ENCODE results near the gene RCC2.
"Not testable (repeated sequence)": the region's sequence is repeated elsewhere in the genome, so short reads cannot be mapped to it uniquely, and the experiment has no call there.

The RCC2 gene

DNA sequence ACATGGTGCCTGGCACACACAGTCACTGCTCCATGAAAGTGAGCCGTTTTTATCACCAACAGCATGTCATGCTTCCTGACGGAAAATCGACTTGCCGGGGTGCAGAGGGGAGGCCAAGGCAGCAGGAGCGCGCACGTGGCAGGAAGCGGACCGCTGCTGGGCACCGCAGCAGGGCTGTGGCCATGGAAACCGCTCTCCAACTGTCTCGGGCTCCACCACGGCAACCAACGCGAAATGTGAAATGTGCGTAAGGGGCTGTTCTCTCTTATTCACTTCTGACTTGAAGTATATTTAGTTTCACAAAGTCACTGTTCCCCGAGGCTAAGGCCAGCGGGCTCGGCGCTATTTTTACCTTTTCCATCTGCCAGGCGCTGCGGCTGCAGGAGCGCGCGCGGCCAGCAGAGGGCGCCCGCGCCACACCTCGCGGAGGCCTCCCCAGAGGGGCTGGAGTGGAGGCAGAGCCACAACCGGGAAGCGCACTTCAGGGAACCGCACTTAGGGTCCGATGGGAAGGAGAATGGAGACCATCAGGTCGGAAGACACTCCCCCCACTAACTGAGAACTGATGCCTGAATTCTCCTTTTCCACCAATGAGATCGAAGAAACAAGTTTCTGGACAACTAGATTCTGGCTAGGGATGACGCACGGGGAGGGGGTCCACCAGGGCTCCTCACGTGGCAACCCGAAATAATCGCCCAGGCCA, 19.7 kb downstream of the RCC2 start:
- peak; percentile 42 to 53 for DNase-seq (ENCODE audit: low read depth in 2 of 2)

DNA sequence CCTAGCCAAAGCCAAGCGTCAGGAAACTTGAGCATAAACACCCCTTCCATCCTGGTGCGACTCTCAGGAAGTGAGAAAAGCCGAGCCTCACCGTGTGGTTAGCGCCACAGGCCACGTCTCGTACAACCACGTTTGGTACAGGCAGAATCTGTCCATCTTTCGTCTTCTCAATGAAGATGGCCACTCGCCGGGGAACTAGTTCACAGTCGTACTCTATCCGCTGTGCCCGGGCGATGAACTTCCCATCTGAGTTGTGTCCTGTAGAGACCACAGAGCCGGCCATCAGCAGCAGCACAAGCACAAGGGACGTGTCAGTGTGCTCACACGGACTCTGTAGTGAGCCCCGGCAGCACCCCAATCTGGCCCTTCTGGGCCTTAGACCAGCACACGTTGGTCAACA, 23.1 kb downstream of the RCC2 start:
- no peak for DNase-seq (ENCODE audit: low read depth in 2 of 2)

GRCh38 chr1:17414022-17414421, 25.5 kb downstream of the RCC2 start:
- DNase-seq (ENCODE audit: low read depth in 2 of 2): no peak

- DNase-seq (ENCODE audit: low read depth in 2 of 2): no peak
These were observed 27.2 kb downstream of the RCC2 start for GRCh38 chr1:17412093-17412870.

GRCh38 chr1:17409391-17409811, 30.1 kb downstream of the RCC2 start:
- DNase-seq (ENCODE audit: low read depth in 2 of 2): no peak

DNA sequence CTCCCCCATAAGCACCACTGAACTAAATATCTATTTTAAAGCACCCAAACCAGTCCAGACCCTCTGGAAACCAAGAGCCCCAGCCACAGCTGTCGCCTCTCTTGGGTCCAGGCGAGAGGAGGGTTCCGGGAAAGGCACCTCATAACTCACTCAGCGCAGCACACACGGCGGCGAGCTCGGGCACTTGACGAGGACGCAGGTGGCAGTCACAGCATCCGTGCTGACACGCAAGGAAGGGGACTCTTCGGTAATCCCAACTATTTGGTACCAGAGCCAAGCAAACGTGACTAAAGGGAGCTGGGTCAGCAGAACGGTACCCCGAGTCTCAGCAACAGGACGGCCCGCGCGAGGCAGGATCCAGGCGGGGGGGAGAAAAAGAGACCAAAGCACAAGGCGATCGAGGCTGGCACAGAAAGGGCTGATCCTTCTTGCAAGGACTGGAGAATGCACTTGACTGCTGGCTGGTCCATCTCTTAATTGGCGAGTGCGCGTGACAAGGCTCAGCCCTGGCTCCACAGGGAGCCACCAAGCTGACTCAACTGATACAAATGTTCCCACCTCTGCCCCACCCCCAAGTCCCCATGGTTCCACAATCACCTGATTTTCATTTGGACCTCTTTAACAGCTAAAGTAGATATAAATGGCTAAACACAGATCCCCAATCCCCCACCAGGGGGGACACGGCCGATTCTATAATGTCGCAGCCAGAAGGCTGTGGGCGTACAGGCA, 31.5 kb downstream of the RCC2 start:
- not testable (repeated sequence) for DNase-seq (ENCODE audit: low read depth in 2 of 2)

- not testable (repeated sequence) for DNase-seq (ENCODE audit: low read depth in 2 of 2)
These were observed 32.6 kb downstream of the RCC2 start for GRCh38 chr1:17406760-17407475.

- DNase-seq (ENCODE audit: low read depth in 2 of 2): peak in 1 of 2 donors; percentile 25
These were observed 33.3 kb downstream of the RCC2 start for GRCh38 chr1:17405898-17406759.

DNA sequence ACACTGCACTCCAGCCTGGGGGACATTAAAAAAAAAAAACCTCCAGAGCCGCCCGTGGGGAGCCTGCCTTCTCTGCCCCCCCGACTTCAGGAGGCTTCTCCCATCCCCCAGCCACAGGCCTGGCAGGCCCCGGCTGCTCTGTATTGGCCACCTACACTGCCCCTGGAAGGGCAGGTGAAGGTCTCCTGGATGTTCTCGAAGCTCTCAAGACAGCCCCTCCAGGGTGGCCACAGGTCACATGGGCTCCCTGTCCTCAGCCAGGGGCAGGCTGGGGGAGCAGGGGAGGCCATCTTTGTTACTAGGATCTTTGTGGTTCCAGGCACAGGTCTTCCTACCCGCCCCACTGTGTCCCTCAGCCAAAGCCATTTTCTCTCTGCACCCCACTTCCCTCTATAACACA, 34.7 kb downstream of the RCC2 start:
- DNase-seq (ENCODE audit: low read depth in 2 of 2): no peak

GRCh38 chr1:17404034-17404684, 35.3 kb downstream of the RCC2 start:
- DNase-seq (ENCODE audit: low read depth in 2 of 2): no peak

- DNase-seq (ENCODE audit: low read depth in 2 of 2): no peak
These were observed 36.4 kb downstream of the RCC2 start for GRCh38 chr1:17403081-17403480.

GRCh38 chr1:17401841-17402240, 37.6 kb downstream of the RCC2 start:
- no peak for DNase-seq (ENCODE audit: low read depth in 2 of 2)

- no peak for DNase-seq (ENCODE audit: low read depth in 2 of 2)
These were observed 38.6 kb downstream of the RCC2 start for GRCh38 chr1:17400725-17401341.

GRCh38 chr1:17397910-17398695, 41.4 kb downstream of the RCC2 start:
- DNase-seq (ENCODE audit: low read depth in 2 of 2): no peak

GRCh38 chr1:17393230-17393629, 46.2 kb downstream of the RCC2 start:
- no peak for DNase-seq (ENCODE audit: low read depth in 2 of 2)

DNA sequence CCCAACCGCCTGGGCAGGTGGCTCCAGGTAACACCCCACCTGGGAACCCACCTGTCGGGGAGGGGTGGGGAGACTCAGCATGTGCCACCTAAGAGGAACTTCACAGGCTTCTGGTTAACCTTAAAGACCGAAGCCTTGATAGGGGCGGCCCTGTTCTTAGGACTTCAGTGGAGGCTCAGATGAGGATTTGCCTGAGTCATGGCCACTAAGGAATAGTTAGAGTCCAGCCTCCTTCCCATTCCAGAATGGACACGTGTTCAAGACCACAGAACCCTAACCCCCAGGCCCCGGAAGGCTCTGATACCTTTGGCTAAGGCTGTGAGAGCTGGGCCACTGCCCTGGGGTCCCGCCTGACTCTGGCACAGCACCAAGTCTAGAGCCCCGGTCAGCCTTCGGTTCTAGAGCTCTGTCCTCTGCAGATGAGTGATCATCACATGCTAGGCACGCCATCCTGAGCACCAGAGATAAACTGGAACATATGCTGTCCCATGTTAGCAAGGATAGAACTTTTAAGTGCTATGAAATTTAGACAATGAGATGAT, 47.2 kb downstream of the RCC2 start:
- no peak for DNase-seq (ENCODE audit: low read depth in 2 of 2)

DNA sequence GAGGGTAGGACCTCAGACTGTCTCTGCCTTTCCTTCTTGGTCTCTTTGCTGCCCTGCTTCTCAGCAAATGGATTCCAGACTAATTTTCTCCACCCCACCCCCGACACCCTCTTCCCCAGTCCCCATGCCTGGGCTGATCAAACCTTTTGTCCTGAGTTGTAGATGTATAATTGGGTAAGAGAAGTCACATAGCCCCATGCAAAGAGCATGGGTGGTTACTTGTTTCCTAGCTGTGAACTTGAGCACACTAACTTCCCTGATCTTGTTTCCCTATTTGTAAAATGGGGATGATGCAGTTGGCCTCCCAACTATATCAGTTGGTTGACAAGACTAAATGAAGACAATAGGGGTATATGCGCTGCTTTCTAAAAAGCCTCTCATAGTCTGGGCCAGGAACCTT, 58.3 kb downstream of the RCC2 start:
- DNase-seq (ENCODE audit: low read depth in 2 of 2): no peak

DNA sequence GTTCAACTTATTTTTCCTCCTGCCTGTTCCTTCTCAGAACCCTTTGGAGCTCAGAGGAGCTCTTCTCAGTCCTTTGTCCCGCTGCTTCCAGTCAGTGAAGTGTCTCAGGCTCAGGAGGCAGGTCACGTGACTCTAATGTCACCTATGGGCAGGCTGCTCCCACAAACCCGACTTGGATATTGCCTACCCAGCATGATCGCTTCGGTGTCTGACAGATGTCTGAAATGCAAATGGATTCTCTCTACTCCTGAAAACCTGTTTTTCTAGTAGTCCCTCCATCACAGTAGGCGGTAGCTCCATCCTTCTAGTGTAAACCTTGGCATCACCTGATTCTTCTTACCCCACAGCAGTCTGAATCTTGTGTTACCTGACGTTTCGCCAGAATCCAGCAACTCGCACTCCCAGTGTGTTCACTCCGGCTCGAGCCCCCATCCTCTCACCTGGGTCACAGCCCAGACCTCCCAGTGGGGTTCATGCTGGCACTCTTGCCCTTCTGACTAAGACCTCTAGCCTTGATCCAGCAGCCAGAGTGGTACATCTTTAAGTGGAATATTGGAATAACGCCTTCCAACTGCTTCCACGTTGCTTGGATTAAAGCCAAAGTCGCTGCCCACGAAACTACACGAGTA, 62.0 kb downstream of the RCC2 start:
- no peak for DNase-seq (ENCODE audit: low read depth in 2 of 2)
